ENCODE results near the gene PCCA. TPM values are rescaled to one million over a fixed set of nuclear protein-coding genes. Genes with fewer than 3 reads are reported as not detected.

Gene PCCA
- total RNA-seq, 1 donor from 2014 or later: 15.7 TPM

- intact Hi-C loops (cut with micrococcal nuclease): no loop called here
These were observed 447.8 kb downstream of the PCCA start for GRCh38 chr13:100536643-100537180.

GRCh38 chr13:100537486-100537885, 448.6 kb downstream of the PCCA start:
- intact Hi-C loops (cut with micrococcal nuclease): no loop called here

GRCh38 chr13:100537951-100538462, 449.1 kb downstream of the PCCA start:
- intact Hi-C loops (cut with micrococcal nuclease): no loop called here

GRCh38 chr13:100540621-100541020, 451.7 kb downstream of the PCCA start:
- intact Hi-C loops (cut with micrococcal nuclease): no loop called here

- intact Hi-C loops (cut with micrococcal nuclease): loop anchor here (1.0 kb wide), 3 partner anchors 453 to 886 kb away; partner anchors contain the start of gene PCCA
These were observed 453.3 kb downstream of the PCCA start for GRCh38 chr13:100541897-100542825.

GRCh38 chr13:100542826-100543156, 453.9 kb downstream of the PCCA start:
- intact Hi-C loops (cut with micrococcal nuclease): loop anchor here (1.0 kb wide), 3 partner anchors 453 to 886 kb away; partner anchors contain the start of gene PCCA

GRCh38 chr13:100543872-100544602, 455.1 kb downstream of the PCCA start:
- intact Hi-C loops (cut with micrococcal nuclease): no loop called here

GRCh38 chr13:100544866-100545683, 456.2 kb downstream of the PCCA start:
- intact Hi-C loops (cut with micrococcal nuclease): no loop called here

GRCh38 chr13:100545684-100546061, 456.8 kb downstream of the PCCA start:
- intact Hi-C loops (cut with micrococcal nuclease): no loop called here

- intact Hi-C loops (cut with micrococcal nuclease): no loop called here
These were observed 458.0 kb downstream of the PCCA start for GRCh38 chr13:100546713-100547405.

GRCh38 chr13:100547791-100548201, 458.9 kb downstream of the PCCA start:
- intact Hi-C loops (cut with micrococcal nuclease): no loop called here

- intact Hi-C loops (cut with micrococcal nuclease): no loop called here
These were observed 460.4 kb downstream of the PCCA start for GRCh38 chr13:100549316-100549715.

- intact Hi-C loops (cut with micrococcal nuclease): no loop called here
These were observed 463.9 kb downstream of the PCCA start for GRCh38 chr13:100552755-100553154.

- intact Hi-C loops (cut with micrococcal nuclease): no loop called here
These were observed 471.0 kb downstream of the PCCA start for GRCh38 chr13:100559886-100560285.

GRCh38 chr13:100560498-100561157, 471.7 kb downstream of the PCCA start:
- intact Hi-C loops (cut with micrococcal nuclease): no loop called here

GRCh38 chr13:100561158-100561499, 472.2 kb downstream of the PCCA start:
- intact Hi-C loops (cut with micrococcal nuclease): no loop called here

- intact Hi-C loops (cut with micrococcal nuclease): no loop called here
These were observed 472.8 kb downstream of the PCCA start for GRCh38 chr13:100561599-100562204.

- intact Hi-C loops (cut with micrococcal nuclease): no loop called here
These were observed 474.9 kb downstream of the PCCA start for GRCh38 chr13:100563779-100564178.

- intact Hi-C loops (cut with micrococcal nuclease): no loop called here
These were observed 475.7 kb downstream of the PCCA start for GRCh38 chr13:100564444-100565223.
